RPMI8226 (cell line): ENCODE measurements around the gene ZNF350.
"Not testable (repeated sequence)": the region's sequence is repeated elsewhere in the genome, so short reads cannot be mapped to it uniquely, and the experiment has no call there.

Experiments used
- DNase-seq: peaks from one replicate; pipeline ENCODE4 v3.0.0-alpha.2; 2015

Gene ZNF350

GRCh38 chr19:51970718-51971117 is 15.9 kb downstream of the ZNF350 start:
- no peak for DNase-seq

GRCh38 chr19:51965583-51965982 is 21.1 kb downstream of the ZNF350 start:
- no peak for DNase-seq

- DNase-seq: not testable (repeated sequence)
Measured at GRCh38 chr19:51960621-51961233, 25.9 kb downstream of the ZNF350 start.

GRCh38 chr19:51959791-51960190 is 26.8 kb downstream of the ZNF350 start:
- no peak for DNase-seq

- DNase-seq: not testable (repeated sequence)
Measured at GRCh38 chr19:51957846-51958245, 28.8 kb downstream of the ZNF350 start.

- DNase-seq: no peak
Measured at GRCh38 chr19:51948975-51949374, 37.7 kb downstream of the ZNF350 start.

GRCh38 chr19:51946602-51947001 is 40.0 kb downstream of the ZNF350 start:
- DNase-seq: no peak

- DNase-seq: no peak
Measured at GRCh38 chr19:51944798-51945552, 41.7 kb downstream of the ZNF350 start.

- no peak for DNase-seq
Measured at GRCh38 chr19:51938936-51939335, 47.7 kb downstream of the ZNF350 start.

- DNase-seq: no peak
Measured at GRCh38 chr19:51931921-51932320, 54.7 kb downstream of the ZNF350 start.

- DNase-seq: no peak
Measured at GRCh38 chr19:51927859-51928258, 58.8 kb downstream of the ZNF350 start.

GRCh38 chr19:51926784-51927741 is 59.6 kb downstream of the ZNF350 start, which contains the start of gene ZNF613:
Gene ZNF613, plus strand, starts transcription at chr19:51927472. Its CDS starts 8,749 bp downstream, at chr19:51936221.
- peak; percentile 85 for DNase-seq

- no peak for DNase-seq
Measured at GRCh38 chr19:51926426-51926783, 60.2 kb downstream of the ZNF350 start.

GRCh38 chr19:51921949-51922348 is 64.7 kb downstream of the ZNF350 start:
- no peak for DNase-seq

GRCh38 chr19:51919606-51920005 is 67.0 kb downstream of the ZNF350 start:
- no peak for DNase-seq

- DNase-seq: peak; percentile 17
Measured at GRCh38 chr19:51916167-51916566, 70.5 kb downstream of the ZNF350 start.

- DNase-seq: no peak
Measured at GRCh38 chr19:51915324-51915867, 71.2 kb downstream of the ZNF350 start.
